H4 (cell line): ENCODE data around the gene MAIP1. TPM values are rescaled to one million over a fixed set of nuclear protein-coding genes. Genes with fewer than 3 reads are reported as not detected.

ENCODE experiments used
- DNase-seq: peaks from one replicate; pipeline ENCODE4 v3.0.0-alpha.2; 2015; ENCODE audit warnings: low spot score
- total RNA-seq: library from RNA; depleted of rRNA; stranded (reverse); fragments of >200 nt; shearing (Covaris generic); gene quantifications from 2 replicates; pipeline ENCODE4 v1.2.3, GENCODE V29; 2014

Gene MAIP1
- total RNA-seq, 1 experiment from 2014 or later: 30.6 TPM

DNA sequence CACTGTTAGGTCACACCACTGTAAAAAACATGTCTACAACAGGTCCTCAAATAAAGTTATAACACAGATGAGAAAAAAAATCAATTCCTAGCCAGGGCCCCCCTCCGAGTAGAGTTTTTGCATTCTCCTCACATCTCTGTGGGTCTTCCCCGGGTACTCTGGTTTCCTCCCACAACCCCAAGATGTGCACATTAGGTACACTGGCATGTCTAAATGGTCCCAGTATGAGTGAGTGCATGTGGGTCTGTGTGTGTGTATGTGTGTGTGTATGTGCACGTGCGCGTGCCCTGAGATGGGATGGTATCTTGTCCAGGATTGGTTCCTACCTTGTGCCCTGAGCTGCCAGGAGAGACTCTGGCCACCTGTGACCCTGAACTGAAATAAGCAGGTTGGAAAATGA is 5.0 kb upstream of the MAIP1 start:
- DNase-seq: no peak

- no peak for DNase-seq
These were observed 4.4 kb upstream of the MAIP1 start for GRCh38 chr2:199951023-199951422.

DNA sequence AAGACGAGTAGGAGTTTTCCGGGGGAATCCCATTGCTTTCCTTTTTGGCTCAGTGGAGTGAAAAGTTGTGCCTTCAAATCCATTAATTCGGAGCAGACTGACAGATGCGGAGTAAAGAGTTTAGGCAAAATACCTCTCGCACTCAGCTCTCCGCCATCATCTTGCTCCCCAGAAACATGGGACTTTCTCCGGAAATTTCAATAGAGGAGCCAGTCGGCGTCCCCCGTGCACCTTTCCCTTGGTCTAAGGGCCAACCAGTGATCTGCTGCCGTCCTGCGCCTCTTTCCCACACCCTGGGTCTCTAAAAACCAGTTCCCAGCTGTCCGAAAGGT is 409 bp upstream of the MAIP1 start:
- no peak for DNase-seq

GRCh38 chr2:199956062-199956380 is 639 bp downstream of the MAIP1 start:
- DNase-seq: no peak

GRCh38 chr2:199958014-199958413 is 2.6 kb downstream of the MAIP1 start:
- no peak for DNase-seq

GRCh38 chr2:199962203-199962602 is 6.8 kb downstream of the MAIP1 start:
- DNase-seq: no peak

GRCh38 chr2:199966405-199966804 is 11.0 kb downstream of the MAIP1 start:
- no peak for DNase-seq

- DNase-seq: no peak
These were observed 11.6 kb downstream of the MAIP1 start for GRCh38 chr2:199966976-199967375.

DNA sequence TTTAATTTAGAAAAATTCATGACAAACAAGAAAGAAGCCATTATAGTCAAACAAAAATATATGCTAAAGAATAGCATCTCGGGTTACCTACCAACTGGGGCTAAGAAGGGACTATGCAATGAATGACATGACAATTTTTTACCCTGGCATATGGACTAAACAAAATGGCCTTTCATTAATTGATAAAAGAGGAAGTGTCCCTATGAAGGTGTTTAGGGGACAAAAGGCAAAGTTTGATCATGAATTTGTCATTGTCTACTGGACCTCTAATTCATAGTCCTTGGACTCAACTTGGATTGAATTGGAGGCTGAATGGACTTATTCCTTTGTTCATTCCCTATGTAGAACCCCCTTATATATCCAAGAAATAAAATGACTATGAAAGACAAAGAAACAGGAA is 12.7 kb downstream of the MAIP1 start:
- DNase-seq: no peak

DNA sequence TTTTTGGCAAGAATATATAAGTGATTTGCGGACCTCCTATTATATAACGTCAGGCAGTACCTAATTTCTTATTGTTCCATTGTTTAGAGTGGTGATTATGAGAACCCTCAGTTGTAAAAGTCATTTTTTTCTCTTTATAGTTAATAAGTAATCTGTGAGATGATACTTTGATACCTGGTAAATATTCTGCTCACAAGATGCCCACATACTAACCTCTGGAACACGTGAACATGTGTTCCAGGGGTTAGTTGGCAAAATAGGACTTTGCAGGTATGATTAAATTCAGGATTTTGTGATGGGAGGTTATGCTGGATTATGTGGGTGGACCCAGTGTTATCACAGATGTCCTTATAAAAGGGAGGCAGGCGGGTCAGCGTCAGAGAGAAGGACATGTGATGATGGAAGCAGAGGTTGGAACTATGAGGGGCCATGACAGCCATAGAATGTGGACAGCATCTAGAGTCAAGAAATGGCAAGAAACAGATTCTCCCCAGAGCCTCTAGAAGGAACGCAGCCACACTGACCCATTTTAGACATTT is 16.8 kb downstream of the MAIP1 start:
- no peak for DNase-seq

DNA sequence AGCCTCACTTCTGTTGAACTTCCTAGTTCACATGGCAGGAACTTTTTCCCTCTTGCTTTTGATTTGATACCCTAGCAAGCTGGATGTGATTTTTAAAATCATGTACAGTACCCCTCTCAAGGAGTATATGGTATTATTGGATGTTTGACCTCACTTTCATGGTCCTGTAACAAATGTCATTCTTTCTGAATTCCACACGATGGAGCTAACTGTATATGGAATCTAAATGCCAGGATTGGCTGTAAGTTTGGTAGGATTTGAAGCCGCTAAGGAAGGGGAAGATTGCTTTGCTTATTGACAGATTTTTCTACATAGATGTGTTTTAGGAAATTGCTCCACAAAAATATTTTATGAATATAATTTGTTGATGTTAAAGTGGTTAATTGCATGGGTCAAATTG is 18.3 kb downstream of the MAIP1 start:
- peak; percentile 45 for DNase-seq

DNA sequence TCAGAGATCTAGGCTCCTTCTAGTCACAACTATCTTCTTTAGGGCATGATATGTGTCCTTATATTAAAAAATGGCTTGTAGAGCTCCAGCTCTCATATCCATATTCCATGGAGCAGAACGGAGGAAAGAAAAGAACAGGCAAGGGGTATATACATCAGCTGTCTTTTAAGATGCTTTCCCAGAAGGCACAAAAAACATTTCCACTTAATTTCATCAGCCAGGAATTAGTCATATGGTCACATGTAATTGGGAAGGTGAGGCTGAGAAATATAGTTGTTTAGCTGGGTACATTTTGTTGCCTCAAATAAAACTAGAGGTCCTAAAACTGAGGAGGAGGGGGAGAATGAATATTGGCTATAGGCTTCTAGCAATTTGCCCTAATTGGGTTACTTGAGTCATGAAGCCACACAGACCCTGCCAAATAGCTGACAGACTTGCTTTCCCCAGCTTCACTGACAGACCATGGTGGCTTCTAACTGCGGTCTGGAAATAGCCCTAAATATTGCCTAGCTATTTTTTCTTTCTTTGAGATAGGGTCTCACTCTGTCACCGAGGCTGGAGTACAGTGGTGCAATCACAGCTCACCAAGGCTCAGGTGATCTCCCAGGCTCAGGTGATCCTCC is 20.0 kb downstream of the MAIP1 start:
- no peak for DNase-seq

- DNase-seq: peak; percentile 30
These were observed 22.6 kb downstream of the MAIP1 start for GRCh38 chr2:199977984-199978415.

GRCh38 chr2:199979398-199979797 is 24.0 kb downstream of the MAIP1 start:
- DNase-seq: no peak

- DNase-seq: peak; percentile 41
These were observed 24.6 kb downstream of the MAIP1 start for GRCh38 chr2:199979832-199980628.

- DNase-seq: no peak
These were observed 26.9 kb downstream of the MAIP1 start for GRCh38 chr2:199982126-199982843.

- DNase-seq: no peak
These were observed 28.2 kb downstream of the MAIP1 start for GRCh38 chr2:199983534-199983933.

DNA sequence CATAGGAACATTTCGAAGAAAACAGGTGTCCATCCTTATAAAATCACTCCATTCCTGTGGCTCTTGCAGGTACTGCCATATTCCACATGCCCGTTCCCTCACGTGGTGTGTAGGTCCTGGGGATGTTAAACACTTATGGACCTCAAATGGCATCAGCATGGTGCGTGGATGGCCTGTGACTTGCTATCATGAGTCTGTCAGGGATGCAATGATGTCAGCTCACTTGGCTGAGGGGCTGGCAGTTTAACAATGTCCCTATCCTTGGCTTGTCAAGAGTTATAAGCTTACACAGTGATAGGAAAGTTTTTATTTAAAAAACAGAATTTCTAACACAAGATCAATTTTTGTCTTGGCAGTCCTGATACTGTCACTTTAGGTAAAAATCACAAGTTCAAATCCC is 28.8 kb downstream of the MAIP1 start:
- DNase-seq: no peak

DNA sequence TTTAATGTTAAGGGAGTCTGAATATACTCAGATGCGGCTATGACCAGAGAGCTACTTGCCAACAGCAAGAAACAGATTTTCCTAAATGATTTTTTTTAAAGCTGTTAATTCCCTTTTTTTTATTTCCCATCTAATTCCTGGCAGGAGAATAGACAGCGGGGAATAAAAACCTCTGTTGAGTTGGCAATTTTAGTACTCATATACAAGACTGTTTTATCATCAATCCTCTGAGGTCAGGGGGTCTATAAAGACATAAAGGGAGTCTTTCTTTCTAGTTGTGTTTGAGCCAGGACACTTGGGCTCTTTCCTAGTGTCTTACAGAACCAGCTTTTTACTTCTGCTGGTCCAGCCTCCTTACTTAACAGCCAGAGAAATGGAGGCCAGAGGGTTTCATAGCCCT is 29.4 kb downstream of the MAIP1 start:
- DNase-seq: no peak

GRCh38 chr2:199985625-199986207 is 30.3 kb downstream of the MAIP1 start:
- peak; percentile 84 for DNase-seq

DNA sequence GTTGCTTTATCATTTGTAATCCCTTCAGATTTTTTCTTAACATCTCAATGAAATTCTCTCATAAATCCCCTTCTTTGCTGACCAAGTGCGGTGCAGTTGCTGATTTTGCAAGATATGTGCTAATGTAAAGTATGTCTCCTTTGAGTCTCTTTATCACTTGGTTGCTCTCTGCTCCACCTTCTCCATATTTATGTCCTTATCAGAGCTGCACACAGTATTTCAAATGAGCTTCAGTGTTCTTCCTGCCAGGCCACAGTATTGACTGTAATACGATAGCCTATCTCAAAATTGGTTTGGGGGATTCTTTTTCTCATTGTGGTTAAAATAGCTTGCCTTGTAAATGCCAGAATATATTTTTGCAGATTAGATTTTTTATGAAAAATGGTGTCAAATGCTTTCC is 32.2 kb downstream of the MAIP1 start:
- DNase-seq: no peak

DNA sequence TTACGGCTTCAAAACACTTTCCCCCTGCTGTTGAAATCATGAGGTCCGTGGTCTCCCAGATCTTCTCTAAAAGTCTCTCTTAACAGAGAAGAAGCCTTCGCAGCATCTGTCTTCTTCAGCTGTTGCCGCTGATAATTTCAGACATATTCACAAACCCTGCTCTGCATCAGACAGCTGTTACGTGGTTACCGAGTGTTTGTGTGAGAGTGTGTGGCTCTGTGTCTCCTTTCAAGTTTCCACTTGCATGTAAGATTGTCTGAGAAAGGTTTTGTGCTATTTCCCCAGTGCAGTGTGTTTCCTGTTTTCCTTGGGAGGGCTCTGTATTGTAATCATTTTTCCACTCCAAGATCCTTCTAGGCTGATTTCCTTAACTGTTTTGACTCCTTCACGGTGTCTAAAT is 32.8 kb downstream of the MAIP1 start:
- DNase-seq: no peak

GRCh38 chr2:199989822-199990221 is 34.4 kb downstream of the MAIP1 start:
- DNase-seq: no peak
